NCI-H128 (cell line): ENCODE measurements around the gene MFAP2.

Experiments used
- DNase-seq: peaks from one replicate; lab custom pipeline; 2025; ENCODE audit not compliant: unreplicated experiment; lab: John Stamatoyannopoulos, UW

Gene MFAP2

DNA sequence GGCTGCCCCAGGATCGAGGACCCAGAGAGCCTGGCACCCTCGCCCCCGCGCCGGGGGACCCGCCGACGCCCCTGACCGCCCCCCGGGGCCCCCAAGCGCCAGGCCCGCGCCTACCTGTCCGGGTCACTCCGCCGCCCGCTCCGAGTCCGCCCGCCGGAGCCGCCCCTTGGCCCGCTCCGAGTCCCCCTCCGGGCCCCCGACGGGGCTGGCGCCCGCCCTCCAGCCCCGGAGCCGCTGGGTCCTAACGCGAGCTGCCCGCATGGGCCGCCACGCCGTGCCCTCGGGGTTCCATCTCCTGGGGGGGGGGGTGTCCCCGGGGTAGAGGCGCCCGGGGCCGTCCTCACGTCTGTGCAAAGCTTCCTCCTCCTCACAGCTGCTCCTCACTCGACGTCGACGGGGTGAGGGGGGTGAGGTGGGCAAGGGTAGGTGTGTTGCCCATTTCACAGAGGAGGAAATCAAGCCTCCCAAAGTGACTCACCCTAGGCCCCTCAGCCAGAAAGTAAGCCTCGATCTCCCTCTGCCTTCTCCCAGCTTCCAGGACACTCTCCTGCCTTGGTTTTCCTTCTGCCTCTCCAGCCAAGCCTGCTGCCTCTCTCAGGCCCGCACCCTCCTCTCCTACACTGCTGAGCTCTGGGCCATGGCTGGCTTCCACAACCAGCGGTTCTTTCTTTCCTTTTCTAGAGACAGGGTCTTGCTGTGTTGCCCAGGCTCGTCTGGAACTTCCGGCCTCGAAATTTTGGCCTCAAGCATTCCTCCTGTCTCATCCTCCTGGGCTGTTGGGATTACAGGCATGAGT is at the start of gene MFAP2:
TSS of gene MFAP2 (minus strand) at position 148 of the 796 bp plus-strand sequence. CDS start 2,347 bp downstream, outside the sequence.
- no peak for DNase-seq

DNA sequence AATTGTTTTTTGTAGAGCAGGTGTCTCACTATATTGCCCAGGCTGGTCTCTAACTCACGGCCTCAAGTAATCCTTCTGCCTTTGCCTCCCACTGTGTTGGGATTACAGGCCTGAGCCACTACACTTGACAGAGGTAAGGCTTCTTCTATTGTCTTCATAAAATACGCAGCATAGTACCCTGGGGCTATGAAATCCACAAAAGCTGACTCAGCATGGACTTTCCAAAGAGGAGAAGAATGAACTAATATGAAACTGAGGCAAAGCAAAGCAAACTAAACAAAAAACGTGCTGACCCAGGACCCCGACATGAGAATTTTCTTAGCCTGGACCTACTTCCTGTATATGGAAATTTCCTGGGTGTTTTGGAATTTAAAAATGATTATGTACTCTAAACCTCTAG is 49.8 kb upstream of the MFAP2 start:
- no peak for DNase-seq

DNA sequence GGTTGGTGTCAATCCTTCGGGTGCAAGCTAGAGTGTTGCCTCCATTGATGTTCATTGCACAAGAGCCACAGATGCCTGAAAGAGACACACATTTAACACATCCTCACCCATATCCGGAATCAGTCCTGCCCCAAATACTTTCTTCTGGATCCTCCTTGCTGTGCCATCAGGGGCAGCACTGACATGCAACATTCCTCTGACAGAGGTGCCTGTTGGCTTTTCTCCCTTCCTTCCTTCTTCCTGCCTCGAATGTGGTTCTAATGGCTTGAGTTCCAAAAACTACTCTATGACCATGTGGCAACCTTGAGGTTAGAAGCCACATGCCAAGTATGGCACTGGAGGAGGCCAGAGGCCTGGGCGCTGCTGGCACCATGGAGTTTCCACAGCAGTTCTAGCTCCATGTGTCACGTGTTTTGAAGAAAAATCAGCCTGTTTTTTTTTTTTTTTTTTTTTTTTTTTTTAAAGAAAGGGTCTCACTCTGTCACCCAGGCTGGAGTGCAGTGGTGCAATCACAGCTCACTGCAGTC is 48.3 kb upstream of the MFAP2 start:
- no peak for DNase-seq

- no peak for DNase-seq
These were observed 47.5 kb upstream of the MFAP2 start for GRCh38 chr1:17027900-17028299.

- no peak for DNase-seq
These were observed 47.0 kb upstream of the MFAP2 start for GRCh38 chr1:17027403-17027802.

DNA sequence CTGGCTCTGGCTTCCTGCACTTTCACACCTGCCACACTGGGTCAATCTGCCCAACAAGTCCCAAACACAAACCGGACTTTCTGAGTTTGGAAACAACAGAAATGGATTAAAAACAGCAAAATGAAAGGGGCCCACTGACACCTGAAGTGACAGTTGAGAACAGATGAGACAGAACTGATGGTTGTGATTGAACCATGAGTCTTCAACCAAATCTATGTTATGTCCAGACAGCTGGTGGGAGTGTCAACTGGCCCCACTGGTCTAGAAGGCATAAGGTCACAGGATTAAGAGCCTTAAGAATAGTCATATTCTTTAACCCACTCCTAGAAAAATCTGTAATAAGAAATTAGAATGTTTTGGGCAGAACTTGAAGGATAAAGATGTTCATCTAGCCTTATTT is 44.3 kb upstream of the MFAP2 start:
- no peak for DNase-seq

- DNase-seq: no peak
These were observed 43.2 kb upstream of the MFAP2 start for GRCh38 chr1:17023573-17023972.

DNA sequence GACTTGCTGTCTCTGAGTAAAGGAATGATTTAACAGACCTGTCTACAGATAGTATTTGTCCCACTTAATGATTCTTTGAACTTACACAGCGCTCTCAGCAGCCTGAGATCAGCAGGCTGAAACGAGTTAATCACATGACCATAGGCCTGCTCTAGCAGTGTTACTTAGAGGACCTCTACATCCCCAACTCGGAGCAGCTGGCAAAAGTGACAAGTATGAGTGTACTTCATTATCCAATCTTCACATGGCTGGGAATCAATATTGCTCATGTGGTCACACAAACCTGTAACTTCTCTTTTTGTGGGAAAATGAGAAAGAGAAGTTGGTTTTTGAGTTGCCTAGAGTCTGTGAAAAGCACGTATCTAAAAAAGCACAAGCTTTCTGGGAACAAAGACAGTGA is 42.7 kb upstream of the MFAP2 start:
- no peak for DNase-seq

- no peak for DNase-seq
These were observed 41.5 kb upstream of the MFAP2 start for GRCh38 chr1:17021896-17022295.

GRCh38 chr1:17020502-17020901 is 40.1 kb upstream of the MFAP2 start:
- no peak for DNase-seq

DNA sequence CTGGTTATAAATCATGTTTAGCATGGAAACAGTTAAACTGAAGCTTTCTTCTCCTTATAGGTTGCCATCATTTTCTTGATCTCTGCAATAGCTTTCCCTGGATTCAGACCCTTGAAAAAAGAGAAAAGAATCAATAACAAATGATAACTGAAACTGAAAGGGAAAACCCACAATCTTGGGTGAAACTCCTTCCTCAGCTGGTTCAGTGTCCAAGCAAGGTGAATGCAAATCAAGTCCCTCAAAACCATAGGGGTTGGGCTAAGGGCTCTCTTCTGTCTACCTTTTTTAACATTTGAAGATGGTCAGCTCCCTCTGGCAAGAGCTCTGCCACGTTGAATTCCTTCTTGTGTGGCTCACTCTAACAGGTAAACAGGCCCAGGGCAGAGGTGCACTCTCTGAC is 38.4 kb upstream of the MFAP2 start:
- no peak for DNase-seq

DNA sequence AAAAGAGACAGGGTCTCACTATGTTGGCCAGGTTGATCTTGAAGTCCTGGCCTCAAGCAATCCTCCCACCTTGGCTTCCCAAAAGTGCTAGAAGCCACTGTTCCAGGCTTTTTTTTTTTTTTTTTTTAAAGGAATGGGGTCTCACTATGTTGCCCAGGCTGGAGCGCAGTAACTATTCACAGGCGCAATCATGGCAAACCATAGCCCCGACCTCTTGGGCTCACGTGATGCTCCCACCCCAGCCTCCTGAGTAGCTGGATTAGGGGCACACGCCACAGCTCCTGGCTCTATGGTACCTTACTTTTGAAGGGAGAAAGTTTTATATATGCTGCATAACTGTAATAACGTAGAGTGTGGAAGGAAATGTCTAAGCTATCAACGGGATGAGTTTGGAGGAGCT is 37.0 kb upstream of the MFAP2 start:
- no peak for DNase-seq

GRCh38 chr1:17016317-17016661 is 35.9 kb upstream of the MFAP2 start:
- DNase-seq: no peak

GRCh38 chr1:17014671-17015567 is 34.5 kb upstream of the MFAP2 start:
- DNase-seq: no peak

DNA sequence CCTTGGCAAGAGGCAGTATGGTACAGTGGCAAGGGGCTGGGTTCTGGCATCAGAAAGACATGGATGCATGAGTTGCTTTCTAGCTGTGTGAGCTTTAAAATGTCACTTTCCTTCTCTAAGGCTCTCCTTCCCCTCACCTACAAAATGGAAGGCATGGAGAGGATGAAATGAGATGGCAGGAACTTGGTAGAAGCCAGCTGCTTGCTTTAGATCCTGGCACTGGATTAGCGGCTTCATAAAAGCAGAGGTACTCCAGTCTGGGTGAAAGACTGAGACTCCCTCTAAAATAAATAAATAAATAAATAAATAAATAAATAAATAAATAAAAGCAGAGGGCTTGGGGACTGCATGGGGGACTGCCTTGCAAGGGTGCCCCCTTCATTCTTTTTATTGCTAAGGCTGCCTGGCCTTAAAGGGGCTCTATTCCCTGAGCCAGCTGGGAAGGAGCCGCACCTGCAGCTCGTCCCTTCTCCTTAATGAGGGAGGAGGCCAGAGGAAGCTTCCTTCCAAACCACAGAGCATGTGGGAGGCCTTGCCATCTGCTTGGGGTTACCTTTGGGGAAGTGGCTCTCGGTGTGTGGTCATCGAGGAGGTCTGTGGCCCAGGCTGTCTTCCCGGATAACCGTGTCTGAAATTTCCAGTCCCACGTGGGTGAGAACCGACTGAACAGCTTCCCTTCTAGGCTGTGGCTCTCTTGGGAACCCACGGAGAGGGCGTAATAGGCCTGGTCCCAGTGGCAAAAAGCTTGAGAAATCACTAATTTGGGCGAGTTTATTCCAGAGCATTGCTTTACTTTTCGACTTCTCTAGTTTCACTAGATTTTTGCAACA is 33.3 kb upstream of the MFAP2 start:
- DNase-seq: no peak

DNA sequence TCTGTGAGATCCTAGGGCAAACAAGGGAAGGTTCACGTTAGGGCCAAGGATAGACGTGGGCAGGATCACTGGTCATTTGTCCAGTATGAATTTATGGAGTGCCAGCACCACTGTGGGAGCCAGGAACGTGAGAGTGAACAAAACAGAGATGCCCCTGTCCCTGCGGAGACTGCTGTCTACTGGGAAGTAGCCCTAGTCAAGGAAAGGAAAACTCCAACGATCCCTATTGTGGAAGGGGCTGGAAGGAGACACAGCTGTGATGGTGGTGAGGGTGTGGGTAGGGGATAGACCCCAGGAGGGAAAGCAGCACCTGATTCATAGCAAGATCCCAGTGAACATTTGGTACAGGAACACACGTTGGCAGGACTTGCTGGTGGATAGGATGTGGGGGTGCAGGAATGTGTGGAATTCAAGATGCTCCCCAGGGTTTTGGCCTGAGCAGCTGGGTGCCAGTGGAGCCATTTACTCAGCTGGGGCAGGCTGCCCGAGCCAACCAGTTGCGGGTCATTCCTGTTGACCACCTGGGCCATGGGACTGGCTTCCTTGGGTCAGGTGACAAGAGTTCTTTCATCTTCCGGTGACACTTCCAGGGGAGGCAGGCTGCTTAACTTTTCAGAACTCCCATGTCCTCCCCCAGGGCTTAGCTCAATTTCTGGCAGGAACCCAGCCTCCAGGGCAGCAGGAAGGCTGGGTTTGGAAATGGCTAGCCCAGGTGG is 32.5 kb upstream of the MFAP2 start:
- DNase-seq: no peak

DNA sequence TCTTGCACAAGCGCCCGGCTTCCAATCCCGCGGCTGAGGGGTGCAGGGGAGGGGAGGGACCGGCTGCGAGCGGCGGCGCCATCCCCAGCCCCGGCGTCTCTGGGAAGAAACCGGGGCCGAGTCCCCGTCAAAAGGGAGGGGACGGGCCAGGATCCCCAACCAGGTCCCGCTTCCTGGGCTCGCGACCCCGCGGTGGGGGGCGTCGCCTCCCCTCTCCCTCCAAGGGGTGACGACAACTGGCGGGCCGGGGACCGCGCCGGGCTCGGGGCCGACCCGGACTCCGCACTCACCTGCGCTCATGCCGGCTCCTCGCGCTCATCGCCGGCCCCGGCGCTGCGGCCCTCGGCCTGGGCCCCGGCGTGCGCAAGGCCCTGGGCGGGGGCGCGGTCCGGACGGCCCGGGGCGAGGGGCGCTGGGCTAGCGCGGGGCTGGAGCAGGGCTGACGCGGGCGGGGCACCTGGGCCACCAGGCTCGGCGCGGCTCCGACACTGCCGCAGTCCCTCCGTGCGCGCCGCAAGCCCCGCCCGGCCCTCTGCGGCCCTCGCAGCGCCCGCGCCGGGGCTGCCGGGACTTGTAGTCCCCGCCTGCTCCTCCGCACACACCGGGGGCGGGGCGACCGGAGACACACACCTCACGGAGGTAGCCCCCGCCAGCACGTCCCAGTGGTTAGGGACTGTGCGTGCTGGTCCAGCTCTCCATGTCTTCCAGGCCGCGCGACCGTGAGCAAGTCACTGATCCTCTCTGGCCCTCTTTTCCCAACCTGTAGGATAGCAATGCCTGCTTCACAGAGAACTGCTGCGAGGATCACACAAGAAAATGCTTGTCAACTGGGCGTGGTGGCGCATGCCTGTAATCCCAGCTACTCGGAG is 31.3 kb upstream of the MFAP2 start, which contains the start of gene ATP13A2:
TSS of gene ATP13A2 (minus strand) at position 490 of the 869 bp plus-strand sequence. CDS start at position 300, 190 bp downstream.
- peak; percentile 86 for DNase-seq

DNA sequence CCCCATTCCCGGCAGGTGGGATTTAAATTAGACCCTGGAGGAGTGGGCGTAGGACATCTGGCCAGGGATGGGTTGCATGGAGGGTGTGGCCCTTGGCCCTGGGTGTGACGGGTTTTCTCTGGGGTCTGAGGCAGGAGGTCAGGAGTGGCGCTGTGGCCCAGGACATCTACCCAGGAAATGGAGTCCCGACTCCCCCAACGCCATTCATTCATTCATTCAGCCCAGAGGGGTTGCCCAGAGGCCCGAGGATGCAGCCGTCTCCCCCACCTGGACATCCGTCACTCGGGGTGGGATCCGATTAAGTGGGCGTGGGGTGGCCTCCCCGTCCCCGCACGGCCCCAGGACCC is 30.6 kb upstream of the MFAP2 start:
- no peak for DNase-seq

- DNase-seq: no peak
These were observed 29.3 kb upstream of the MFAP2 start for GRCh38 chr1:17009706-17010105.
